ENCODE data around the gene TUBA1C.
"Not testable (repeated sequence)": the region's sequence is repeated elsewhere in the genome, so short reads cannot be mapped to it uniquely, and the experiment has no call there.

The TUBA1C gene

GRCh38 chr12:49253033-49253623 lies 11.8 kb upstream of the TUBA1C start:
- H3K4me3 ChIP-seq (ENCODE audit: control insufficient read depth, low read depth, low read length) = no peak overlapping the region
- no peak for TF ChIP-seq CTCF (IDR thresholded peaks at IDR 0.05; ENCODE audit: control insufficient read depth, insufficient read depth, low read depth, low read length, missing control alignments)
- no peak for DNase-seq (ENCODE audit: low read depth)

- not testable (repeated sequence) for DNase-seq (ENCODE audit: low read depth); H3K4me3 ChIP-seq (ENCODE audit: control insufficient read depth, low read depth, low read length)
Measured at GRCh38 chr12:49255456-49255855, 9.4 kb upstream of the TUBA1C start.

GRCh38 chr12:49255857-49256637 lies 8.8 kb upstream of the TUBA1C start:
- TF ChIP-seq CTCF (IDR thresholded peaks at IDR 0.05; ENCODE audit: control insufficient read depth, insufficient read depth, low read depth, low read length, missing control alignments) = no peak
- no peak overlapping the region for H3K4me3 ChIP-seq (ENCODE audit: control insufficient read depth, low read depth, low read length)

GRCh38 chr12:49257508-49258184 lies 7.2 kb upstream of the TUBA1C start:
- DNase-seq (ENCODE audit: low read depth); H3K4me3 ChIP-seq (ENCODE audit: control insufficient read depth, low read depth, low read length): not testable (repeated sequence)

More at GRCh38 chr12:49255857-49256637, 8.8 kb upstream of the TUBA1C start:
- DNase-seq (ENCODE audit: low read depth) = no peak

DNA sequence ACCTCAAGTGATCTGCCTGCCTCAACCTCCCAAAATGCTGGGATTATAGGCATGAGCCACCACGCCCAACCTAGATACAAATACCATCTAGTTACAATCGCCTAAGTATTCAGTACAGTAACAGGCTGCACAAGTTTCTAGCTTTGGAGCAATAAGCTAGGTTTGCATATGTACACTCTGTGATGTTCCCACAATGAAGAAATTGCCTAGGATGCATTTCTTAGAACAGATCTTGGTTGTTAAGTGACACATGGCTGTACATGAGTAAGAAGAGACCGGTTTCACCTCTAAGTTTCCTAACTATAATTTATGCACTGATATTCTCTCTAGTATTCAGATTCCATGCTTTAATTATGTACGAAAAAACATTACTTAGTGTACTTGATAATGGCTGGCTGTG lies 5.4 kb upstream of the TUBA1C start:
- TF ChIP-seq CTCF (IDR thresholded peaks at IDR 0.05; ENCODE audit: control insufficient read depth, insufficient read depth, low read depth, low read length, missing control alignments) = no peak
- DNase-seq (ENCODE audit: low read depth) = no peak
- H3K4me3 ChIP-seq (ENCODE audit: control insufficient read depth, low read depth, low read length) = no peak overlapping the region

GRCh38 chr12:49260166-49260565 lies 4.7 kb upstream of the TUBA1C start:
- no peak overlapping the region for H3K4me3 ChIP-seq (ENCODE audit: control insufficient read depth, low read depth, low read length)
- peak; percentile 47 for DNase-seq (ENCODE audit: low read depth)
- TF ChIP-seq CTCF (IDR thresholded peaks at IDR 0.05; ENCODE audit: control insufficient read depth, insufficient read depth, low read depth, low read length, missing control alignments) = no peak

- no peak overlapping the region for H3K4me3 ChIP-seq (ENCODE audit: control insufficient read depth, low read depth, low read length)
- TF ChIP-seq CTCF (IDR thresholded peaks at IDR 0.05; ENCODE audit: control insufficient read depth, insufficient read depth, low read depth, low read length, missing control alignments) = no peak
- no peak for DNase-seq (ENCODE audit: low read depth)
Measured at GRCh38 chr12:49260571-49261363, 4.1 kb upstream of the TUBA1C start.

Measured in AG09309 (cell line).